COLO668 (cell line): ENCODE results near the gene HPSE2.
"Not testable (repeated sequence)": the region's sequence is repeated elsewhere in the genome, so short reads cannot be mapped to it uniquely, and the experiment has no call there.

Source experiments
- DNase-seq: peaks from one replicate; lab custom pipeline; 2025; ENCODE audit not compliant: unreplicated experiment; lab: John Stamatoyannopoulos, UW

The HPSE2 gene

GRCh38 chr10:99235658-99236626 lies at the start of gene HPSE2:
Gene HPSE2, minus strand, starts transcription at chr10:99235852.
- no peak for DNase-seq

- no peak for DNase-seq
These were observed 44.8 kb upstream of the HPSE2 start for GRCh38 chr10:99280472-99280871.

GRCh38 chr10:99279626-99280111 lies 44.0 kb upstream of the HPSE2 start:
- DNase-seq: no peak

- DNase-seq: peak; percentile 5
These were observed 41.3 kb upstream of the HPSE2 start for GRCh38 chr10:99276848-99277486.

- DNase-seq: peak; percentile 62
These were observed 30.7 kb upstream of the HPSE2 start for GRCh38 chr10:99266383-99266782.

GRCh38 chr10:99248824-99249223 lies 13.2 kb upstream of the HPSE2 start:
- DNase-seq: no peak

GRCh38 chr10:99247893-99248292 lies 12.2 kb upstream of the HPSE2 start:
- DNase-seq: not testable (repeated sequence)

- DNase-seq: no peak
These were observed 1.1 kb upstream of the HPSE2 start for GRCh38 chr10:99236627-99237309.

- DNase-seq: no peak
These were observed 628 bp downstream of the HPSE2 start for GRCh38 chr10:99234791-99235657.

- DNase-seq: peak; percentile 64
These were observed 1.4 kb downstream of the HPSE2 start for GRCh38 chr10:99234041-99234790.

GRCh38 chr10:99233689-99234037 lies 2.0 kb downstream of the HPSE2 start:
- peak; percentile 3 for DNase-seq

- DNase-seq: no peak
These were observed 2.5 kb downstream of the HPSE2 start for GRCh38 chr10:99233000-99233688.

- peak; percentile 35 for DNase-seq
These were observed 3.2 kb downstream of the HPSE2 start for GRCh38 chr10:99232360-99232999.

- DNase-seq: no peak
These were observed 10.9 kb downstream of the HPSE2 start for GRCh38 chr10:99224766-99225165.

GRCh38 chr10:99207340-99207739 lies 28.3 kb downstream of the HPSE2 start:
- DNase-seq: no peak

GRCh38 chr10:99203310-99203709 lies 32.3 kb downstream of the HPSE2 start:
- DNase-seq: no peak

GRCh38 chr10:99172950-99173349 lies 62.7 kb downstream of the HPSE2 start:
- DNase-seq: no peak

- DNase-seq: peak; percentile 14
These were observed 63.4 kb downstream of the HPSE2 start for GRCh38 chr10:99172128-99172738.
